C1 segment of cervical spinal cord (tissue), 14 donors: ENCODE measurements around the gene PHF3.
"Not testable (repeated sequence)": the region's sequence is repeated elsewhere in the genome, so short reads cannot be mapped to it uniquely, and the experiment has no call there.

Experiments
- DNase-seq, 14 donors: peaks; one replicate each; lab custom pipeline; 2025; lab: John Stamatoyannopoulos, UW

PHF3 gene

DNA sequence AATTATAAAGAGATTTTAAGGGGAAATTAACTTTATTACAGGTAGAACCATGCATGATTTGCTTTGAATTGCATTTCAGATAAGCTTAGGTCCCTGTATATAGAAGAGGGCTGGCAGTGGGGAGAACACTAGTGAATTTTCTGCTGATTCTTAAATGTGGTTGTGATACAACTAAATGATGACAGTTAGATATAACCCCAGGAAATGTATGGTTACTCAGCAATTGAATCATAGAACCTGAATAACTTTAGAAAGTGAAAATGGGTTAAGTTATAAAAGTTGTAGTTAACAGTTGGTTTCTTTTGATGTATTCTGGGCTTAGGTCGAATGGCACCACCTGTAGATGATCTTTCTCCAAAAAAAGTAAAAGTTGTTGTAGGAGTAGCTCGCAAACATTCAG, 70.1 kb downstream of the PHF3 start:
- no peak for DNase-seq

DNA sequence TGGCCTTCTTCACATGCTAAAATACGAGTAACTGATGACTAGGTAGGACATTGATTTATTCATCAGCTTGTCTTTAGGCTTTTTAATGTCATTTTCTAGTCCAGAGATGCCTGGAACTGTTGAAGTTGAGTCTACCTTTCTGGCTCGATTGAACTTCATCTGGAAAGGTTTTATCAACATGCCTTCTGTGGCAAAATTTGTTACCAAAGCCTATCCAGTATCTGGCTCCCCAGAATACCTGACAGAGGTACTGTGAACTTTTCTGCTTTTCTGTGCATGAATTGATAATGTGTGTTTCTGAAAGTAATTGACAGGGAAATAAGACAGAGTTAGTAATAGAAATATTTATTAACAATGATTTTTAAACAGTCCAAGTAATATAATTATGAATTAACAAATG, 71.0 kb downstream of the PHF3 start:
- no peak for DNase-seq

DNA sequence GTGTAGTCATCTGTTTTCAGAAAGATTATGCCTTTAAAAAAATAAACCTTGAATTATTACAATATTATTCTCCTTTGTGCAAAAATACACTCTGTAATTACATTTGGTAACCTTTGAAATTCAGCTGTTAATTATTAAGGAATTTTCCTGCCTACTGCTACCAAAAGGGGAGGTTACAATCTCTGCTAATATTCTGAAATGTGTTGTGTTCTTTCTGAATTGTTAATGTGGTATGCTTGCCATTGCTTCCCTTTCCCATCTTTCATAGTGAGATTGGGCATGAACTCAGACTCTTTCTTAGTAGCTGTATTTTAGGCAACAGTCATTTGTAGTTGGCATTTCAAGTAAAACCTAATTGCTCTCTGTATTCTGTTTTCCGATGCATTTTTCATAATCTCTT, 73.0 kb downstream of the PHF3 start:
- DNase-seq: no peak

DNA sequence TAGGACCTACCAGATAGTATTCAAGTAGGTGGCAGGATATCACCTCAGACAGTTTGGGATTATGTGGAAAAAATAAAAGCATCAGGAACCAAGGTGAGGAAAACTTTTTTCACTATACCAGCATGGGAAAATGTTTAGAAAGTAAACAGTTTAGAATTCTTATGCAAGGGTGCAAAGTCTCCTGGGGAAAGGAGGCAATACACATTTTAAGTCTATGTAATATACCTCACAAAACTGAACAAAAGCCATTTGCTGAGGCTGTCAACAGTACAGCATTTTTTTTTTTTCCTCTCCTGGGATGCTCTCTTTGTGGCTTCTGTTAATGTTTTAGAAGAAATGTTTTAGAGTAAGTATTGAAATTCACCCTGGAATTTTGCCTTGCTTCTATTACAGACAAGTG, 73.5 kb downstream of the PHF3 start:
- DNase-seq: no peak

DNA sequence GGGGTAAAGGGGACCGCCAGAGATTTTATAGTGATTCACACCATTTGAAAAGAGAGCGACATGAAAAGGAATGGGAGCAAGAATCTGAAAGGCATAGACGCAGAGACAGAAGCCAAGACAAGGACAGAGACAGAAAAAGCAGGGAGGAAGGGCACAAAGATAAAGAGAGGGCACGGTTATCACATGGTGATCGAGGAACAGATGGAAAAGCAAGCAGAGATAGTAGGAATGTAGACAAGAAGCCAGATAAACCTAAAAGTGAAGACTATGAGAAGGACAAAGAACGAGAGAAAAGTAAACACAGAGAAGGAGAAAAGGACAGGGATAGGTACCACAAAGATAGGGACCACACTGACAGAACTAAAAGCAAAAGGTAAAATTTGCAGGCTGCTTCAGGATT, 77.7 kb downstream of the PHF3 start:
- no peak for DNase-seq

DNA sequence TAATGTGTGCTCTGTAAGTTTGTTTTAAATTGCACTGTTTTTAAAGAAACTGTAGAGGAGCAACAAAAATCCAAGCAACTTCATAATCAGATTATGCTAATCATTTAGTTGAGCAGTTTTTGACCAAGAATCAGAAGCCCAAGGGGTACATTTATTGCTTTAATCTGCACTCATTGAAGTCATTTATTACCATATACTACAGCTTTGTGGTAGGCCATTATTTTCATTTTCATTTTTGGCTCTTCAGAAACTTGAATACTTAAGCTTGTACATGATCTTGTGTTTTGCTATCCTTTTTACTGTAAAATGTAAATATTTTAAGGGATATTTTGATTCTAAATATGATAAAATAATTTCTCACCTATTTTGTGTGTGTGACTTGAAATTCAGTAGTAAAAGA, 78.5 kb downstream of the PHF3 start:
- no peak for DNase-seq

DNA sequence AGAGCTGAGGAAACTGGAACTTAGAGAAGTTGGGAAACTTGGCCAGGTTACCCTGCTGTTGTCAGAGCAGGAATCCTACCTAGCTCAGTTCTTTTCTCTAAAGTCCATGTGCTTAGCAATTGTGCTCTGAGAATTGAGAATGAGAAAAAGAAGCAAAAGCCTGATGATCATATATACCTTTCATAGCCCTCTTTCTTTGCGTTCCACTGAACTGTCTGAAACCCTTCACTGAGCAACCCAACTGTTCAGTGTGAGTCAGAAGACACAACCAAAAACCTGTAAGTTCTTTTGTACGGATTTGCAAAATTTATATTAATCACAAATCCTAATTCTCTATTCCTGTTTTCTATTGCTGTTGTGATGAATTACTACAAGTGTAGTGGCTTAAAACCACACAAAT, 80.6 kb downstream of the PHF3 start:
- DNase-seq: no peak

DNA sequence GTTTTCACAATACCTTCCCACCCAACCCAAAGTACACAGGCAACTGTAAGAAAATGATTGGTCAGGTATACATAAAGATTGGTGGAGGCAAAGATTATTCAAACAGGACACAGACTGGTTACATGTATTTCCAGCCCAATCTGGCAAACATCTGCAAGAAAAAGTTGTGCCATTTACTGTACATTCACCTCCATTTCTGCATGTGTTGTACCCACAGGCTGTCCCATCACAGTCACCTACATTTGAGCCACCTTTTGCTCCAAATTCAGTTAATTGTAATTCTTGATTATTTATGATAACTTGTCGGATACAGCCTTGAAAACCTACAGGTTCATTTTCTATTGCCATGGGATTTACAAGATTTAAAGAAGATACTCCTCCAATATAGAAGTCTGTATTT, 85.6 kb downstream of the PHF3 start:
- DNase-seq: no peak

DNA sequence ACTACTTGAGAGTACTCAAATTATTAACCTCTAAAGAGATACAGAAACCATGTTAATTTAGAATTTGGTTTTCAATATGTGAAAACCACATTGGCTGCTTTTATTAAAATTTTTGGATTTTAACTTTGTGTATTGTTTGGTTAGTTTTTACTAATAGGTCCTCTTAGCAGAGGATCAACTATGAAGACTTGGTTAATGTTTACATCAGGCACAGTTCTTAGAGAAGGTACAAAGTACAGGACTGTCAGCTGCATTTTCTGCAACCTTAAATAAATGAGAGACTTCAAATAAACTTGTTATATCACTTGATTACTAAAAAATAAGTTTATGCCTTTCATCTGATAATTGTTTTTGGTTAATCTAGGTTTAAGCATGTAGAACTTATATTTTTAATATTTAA, 89.1 kb downstream of the PHF3 start:
- DNase-seq: no peak

DNA sequence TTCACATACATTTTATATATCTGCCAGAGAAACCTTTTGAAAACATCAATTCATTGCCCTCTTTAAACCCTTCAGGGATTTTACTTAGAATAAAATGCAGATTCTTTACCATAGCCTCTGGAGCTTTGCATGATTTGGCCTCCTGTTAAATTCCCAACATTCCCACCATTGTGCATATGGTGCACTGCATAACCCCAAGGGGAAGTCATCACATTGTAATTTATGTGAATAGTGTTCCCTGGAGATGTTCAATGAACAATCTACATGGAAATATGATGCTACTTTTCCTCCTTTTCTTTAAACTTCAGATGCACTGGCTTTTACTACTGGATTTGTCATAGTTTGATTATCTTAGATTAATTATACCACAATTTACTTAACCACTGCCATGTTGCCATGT, 94.7 kb downstream of the PHF3 start:
- no peak for DNase-seq

DNA sequence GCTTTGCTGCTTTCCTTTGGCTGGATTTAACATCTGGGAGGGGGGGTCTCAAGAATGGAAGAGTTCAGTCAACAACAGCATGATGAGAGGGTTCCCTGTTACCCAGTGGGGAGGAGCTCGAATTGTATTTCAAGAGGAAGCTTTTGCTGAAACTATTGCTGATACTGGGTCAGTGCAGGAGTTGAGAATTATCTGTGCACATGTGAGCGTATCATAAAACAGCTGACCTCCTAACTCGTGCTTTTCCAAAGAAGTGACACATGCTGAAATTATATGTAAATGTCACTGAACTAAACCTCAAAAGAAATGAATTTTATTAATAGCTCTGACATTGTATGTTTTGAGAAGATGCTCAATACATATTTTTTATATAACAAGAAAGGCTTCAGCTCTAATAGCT, 96.3 kb downstream of the PHF3 start:
- DNase-seq: no peak

DNA sequence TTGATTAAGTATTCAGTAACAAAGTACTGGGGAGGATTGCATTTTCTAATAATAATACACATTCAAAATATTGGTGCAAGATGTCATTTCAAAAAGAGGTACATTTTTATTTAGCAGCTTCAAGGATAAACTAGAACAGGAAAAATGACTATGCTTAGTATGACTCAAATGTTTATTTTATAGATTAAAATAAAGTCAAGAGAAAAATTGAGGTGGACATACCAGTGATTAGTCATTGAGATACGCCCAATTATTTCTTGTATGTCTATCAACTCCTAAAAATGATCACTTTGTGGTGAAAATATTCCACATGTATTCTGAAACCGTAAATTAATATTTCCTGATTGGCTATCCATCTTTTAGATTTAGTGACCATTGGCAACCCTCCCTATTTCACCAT, 96.7 kb downstream of the PHF3 start:
- no peak for DNase-seq

DNA sequence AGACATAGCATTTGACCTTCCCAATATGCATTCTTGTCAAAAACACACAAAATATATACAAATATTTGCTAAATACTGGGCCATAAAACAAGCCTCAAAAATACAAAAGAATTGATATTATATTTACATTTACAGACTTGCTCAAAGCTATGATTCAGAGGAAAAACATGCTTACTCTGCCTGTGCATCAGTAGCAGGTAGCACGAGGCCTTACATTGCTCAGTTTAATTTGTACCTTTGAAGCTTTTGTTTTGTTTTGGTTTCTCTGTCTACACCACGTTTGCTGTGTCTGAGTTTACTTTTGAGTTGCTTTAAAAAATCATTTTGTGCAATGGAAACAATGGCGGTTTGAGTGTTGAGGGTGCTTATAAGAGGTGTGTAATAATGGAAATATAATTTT, 99.3 kb downstream of the PHF3 start:
- DNase-seq: no peak

DNA sequence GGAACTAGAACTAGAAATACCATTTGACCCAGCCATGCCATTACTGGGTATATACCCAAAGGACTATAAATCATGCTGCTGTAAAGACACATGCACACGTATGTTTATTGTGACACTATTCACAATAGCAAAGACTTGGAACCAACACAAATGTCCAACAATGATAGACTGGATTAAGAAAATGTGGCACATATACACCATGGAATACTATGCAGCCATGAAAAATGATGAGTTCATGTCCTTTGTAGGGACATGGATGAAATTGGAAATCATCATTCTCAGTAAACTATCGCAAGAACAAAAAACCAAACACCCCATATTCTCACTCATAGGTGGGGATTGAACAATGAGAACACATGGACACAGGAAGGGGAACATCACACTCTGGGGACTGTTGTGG, 102.6 kb downstream of the PHF3 start:
- not testable (repeated sequence) for DNase-seq

DNA sequence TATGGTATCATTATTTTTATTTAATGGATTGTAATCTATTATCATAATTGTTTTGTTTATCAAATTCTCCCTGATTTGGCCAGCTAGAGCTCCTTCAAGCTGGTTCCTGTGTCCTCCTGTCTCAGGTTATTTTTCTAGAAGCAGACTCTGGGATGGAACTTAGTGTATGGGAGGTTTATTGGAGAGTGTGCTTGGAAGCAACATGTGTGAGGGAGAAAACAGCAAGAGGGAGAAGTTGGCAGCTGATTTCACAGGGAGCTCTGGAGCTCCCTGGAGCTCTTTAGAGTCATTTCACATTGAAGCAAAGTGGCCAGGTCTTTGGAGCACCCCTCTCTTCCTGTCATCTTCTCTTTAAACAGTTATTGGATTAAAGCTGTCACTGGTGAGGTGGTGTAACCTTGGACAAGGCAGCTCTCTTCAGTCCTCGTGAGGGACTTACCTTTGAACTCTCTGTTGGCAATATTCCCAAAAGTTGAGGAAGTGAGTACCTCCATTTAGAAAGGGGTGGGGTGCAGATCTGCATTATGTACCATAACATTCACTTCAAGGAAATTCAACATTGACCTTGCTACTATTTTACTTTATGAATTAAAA, 103.6 kb downstream of the PHF3 start:
- no peak for DNase-seq

DNA sequence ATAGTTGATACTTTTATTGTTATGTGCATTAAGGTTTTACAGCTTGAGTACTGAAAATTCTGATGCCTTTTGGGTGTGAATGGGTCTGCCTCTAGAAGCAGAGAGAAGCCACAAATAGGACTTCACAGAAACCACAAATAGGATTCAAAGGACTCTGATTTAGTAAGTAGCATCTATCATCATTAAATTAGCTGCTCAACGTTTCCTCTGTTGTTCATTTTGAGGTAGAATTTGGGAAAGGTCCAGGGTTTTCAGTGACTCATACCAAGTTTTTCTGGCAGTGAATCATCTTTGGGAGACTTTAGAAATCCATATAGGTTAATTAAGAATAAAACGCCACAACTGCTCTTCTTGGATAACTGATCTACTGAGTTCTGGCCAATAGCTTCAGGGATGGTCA, 105.1 kb downstream of the PHF3 start:
- no peak for DNase-seq

DNA sequence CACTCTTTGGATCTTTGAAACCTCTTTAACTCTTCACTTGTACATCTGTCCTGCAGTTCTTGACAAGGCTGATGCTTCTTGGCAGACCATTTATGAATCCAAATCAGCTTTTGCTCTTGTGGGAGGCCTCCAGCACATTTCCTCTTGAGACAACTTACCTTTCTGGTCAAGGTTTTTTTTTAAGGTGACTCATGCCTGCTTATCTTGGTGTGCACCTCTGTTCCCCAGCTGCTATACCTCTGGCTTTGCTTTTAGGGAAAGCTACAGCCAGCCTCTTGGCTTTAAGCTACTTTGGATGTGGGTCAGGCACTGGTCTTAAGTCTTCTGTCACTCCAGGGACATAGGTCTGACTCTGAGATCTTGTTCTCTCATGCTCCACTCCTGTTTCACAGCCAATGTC, 106.5 kb downstream of the PHF3 start:
- no peak for DNase-seq

DNA sequence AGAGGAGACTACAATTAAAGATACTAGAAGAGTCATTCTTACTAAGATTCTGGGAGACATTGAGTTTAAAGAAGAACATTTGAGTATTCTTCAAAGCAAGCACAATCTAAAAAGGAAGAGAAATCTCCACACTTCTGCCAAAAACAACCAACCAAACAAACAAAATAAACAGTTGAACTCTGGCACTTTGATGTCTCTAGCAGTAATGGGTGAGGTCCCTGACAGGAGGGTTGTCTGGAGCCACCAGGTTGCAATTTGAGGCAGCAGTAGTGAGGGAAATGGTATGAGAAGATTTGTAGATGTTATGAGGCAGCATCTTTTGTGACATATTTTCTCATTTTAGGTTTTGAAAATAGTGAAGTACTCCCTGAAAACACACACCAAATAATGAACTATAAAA, 108.1 kb downstream of the PHF3 start:
- no peak for DNase-seq

DNA sequence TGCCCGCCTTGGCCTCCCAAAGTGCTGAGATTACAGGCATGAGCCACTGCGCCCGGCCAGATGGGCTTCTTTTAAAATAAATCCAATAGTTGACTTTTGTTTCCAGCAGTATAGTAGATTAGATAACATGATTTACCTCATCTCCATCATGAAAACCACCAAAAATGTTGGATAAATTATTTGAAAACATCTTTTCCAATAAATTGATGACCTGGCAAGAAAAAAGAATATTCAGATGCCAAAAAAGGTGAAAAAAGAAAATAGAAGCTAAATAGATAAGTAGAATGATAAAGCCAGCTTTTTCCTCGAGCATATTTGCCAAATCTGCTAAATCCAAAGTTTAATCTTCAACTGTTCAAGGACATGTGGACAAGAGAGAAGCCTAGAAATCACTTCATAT, 109.2 kb downstream of the PHF3 start:
- no peak for DNase-seq

DNA sequence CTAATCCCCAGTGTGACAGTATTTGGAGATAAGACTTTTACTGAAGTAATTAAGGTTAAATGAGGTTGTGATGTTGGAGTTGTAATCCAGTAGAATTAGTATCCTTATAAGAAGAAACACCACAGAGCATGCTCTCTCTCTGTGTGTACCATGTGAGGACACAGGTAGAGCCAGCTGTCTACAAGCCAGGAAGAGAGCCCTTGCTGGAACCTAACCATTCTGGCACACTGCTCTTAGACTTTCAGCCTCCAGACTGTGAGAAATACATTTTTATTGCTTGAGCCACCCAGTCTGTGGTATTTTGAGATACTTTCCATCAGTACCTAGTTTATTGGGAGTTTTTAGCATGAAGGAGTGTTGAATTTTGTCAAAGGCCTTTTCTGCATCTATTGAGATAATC, 110.2 kb downstream of the PHF3 start:
- DNase-seq: no peak

DNA sequence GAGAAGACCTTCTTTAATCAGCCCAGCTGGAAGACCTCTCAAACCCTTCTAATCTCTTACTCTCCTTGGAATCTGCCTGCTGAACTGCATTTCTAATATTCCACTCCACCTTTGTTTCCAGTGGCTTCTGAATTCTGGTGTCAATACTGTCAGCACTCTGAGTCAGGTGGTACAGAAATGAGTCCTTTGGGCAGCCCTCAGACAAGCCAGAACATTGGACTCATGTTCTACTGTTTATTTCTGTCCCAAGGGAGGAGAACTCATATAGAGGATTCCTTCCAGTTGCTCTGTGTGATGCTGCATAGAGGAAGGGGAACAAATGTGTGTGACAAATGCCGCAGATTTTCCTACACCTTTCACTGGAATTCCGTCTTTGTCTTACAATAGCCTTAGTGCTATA, 114.8 kb downstream of the PHF3 start:
- DNase-seq: no peak

DNA sequence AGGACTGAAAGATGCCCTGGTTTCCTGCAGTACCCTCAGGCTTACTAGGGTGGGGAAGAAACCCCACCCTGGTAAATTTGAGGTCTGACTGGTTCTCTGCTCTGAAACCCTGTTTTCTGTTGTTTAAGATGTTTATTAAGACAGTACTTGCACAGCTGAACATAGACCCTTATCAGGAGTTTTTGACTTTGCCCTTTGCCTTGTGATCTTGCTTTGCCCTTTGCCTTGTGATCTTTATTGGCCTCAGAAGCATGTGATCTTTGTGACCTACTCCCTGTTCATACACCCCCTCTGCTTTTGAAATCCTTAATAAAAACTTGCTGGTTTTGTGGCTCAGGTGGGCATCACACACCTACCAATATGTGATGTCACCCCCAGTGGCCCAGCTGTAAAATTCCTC, 121.7 kb downstream of the PHF3 start:
- DNase-seq: not testable (repeated sequence)

DNA sequence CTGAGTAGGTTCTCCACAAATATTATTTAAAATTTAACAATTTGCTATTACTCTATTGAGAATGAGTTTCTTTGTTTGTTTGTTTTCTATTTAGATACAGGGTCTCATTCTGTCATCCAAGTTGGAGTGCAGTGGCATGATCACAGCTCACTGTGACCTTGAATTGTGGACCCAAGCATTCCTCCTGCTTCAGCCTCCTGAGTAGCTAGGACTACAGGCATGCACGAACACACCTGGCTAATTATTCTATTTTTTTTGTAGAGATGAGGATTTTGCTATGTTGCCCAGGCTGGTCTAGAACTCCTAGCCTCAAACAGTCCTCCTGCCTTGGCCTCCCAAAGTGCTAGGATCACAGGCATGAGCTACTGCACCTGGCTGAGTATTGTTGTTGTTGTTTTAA, 122.2 kb downstream of the PHF3 start:
- DNase-seq: no peak

DNA sequence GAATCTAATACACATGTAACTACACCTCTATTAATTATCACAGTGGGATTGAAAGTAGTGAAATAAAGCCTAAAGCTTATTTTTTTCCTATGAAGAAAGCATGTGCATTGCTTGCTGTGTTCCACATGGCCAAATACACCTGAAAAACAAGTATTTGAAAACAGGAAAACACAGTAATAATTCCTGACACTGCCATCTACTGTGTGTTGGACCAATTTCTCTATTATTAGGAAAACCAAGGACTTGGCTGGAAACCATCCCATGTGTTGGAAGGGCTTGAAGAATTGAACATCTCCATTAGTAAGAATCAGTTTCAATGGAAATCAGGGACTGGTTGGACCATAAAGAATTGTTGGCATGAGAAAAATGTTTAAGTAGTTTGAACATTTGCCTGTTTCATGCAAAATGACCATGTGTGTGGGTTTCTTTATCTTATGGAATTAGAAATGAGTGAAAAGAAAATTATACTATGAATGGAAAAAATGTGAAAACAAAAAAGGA, 124.1 kb downstream of the PHF3 start:
- no peak for DNase-seq
